ENCODE results near the gene TP53I3. TPM values are rescaled to one million over a fixed set of nuclear protein-coding genes. Genes with fewer than 3 reads are reported as not detected.

Gene TP53I3
- total RNA-seq, 1 donor from 2014 or later: 67.8 TPM

DNA sequence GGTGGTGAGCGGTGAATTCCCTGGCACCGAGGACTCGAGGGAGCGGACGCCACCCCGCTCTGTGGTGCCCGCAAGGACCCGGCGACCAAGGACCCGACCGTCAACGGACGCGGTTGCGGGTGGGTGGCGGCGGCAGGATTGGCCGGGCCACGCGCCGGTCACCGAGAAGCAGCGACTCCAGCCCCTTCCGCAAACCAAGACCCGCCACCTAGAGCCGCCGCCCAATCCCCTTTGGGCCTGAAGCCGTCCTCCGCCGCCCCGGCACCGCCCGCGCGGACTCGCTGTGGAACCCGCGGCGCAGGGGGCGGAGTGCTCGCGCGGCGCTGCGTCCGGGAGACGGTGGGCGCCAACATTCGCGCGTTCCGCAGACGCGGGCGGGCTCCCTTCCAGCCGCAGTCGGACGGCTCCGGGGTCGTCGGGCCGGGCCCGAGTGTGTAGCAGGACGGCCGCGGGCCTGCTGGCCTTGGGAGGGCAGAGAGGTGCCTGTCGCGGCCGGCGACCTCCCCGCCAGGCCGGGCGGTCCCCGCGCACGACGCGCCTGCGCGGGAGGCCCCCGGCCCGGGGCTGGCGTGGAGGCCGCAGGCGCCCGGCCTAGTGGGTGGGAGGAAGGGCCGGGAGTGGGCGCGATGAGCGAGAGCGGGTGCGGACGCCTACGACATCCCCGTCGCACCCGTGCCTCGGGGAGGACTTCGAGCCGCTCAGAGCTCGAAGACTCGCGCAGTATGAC is 38.7 kb upstream of the TP53I3 start, which contains the start of the genes FAM228B and PFN4:
TSS of gene FAM228B (plus strand) at position 275 of the 727 bp plus-strand sequence. CDS start 893 bp downstream, outside the sequence.
TSS of gene PFN4 (minus strand) at position 140 of the 727 bp plus-strand sequence. CDS start 799 bp downstream, outside the sequence.
- peak within 1 kb of the TSS; percentile 97 for H3K27ac Mint-ChIP-seq
- peaks cover 7% of the 10 kb centered on the region for H3K36me3 Mint-ChIP-seq (ENCODE audit: insufficient read depth)
- no peak for TF ChIP-seq CTCF (IDR thresholded peaks at IDR 0.05; ENCODE audit: unreplicated experiment)
- H3K4me1 Mint-ChIP-seq (ENCODE audit: low read depth): peaks cover 10% of the 10 kb centered on the region
- DNase-seq (ENCODE audit: low spot score, unreplicated experiment): peak; percentile 66
- no peaks in the 10 kb centered on the region for H3K27me3 Mint-ChIP-seq
- H3K4me3 Mint-ChIP-seq (ENCODE audit: low read depth): peak within 1 kb of the TSS; percentile 83
- no peaks in the 10 kb centered on the region for H3K9me3 Mint-ChIP-seq (ENCODE audit: low read depth)

DNA sequence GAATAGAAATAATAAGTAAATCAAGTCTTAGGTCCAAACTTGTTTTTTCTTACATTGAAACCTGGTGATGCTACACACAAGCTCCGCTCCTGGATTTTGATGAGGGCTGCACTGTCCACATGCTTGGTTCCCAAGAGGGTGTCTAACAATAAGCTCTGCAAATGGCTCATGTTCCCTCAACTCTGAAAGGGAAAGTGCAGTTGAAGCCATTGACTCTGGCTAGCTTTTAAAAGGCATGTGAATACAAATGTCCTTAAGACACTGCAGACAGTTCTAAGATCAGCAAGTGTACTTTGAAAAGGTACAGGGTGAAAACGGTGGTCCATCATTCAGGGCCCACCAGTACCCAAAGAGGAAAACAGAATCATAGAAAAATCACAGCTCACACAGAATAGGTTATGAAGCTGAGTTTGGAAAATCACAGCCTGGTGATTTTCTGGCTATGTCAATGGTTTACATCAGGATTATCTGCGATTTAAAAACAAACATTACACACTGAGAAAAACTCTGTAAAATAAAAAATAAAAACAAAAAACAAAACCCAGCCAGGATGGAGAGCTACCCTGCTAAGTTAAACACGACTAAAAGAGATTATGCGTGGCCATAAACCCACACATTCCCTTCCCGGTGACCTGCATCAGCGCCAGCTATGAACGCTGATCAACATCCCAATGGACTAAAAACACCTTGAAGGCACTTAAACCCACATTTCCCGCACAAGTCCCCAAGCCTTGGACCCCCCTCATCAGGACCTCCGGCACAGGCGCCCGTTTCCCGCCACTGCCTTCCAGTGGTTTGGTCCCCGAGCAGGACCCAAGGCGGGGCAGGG is 37.9 kb upstream of the TP53I3 start:
- no peak for DNase-seq (ENCODE audit: low spot score, unreplicated experiment)
- TF ChIP-seq CTCF (IDR thresholded peaks at IDR 0.05; ENCODE audit: unreplicated experiment): no peak
- H3K4me1 Mint-ChIP-seq (ENCODE audit: low read depth): peaks cover 11% of the 10 kb centered on the region
- peaks cover 5% of the 10 kb centered on the region for H3K36me3 Mint-ChIP-seq (ENCODE audit: insufficient read depth)
- H3K27ac Mint-ChIP-seq: peak overlapping the region; percentile 91
- H3K27me3 Mint-ChIP-seq: no peaks in the 10 kb centered on the region
- H3K4me3 Mint-ChIP-seq (ENCODE audit: low read depth): peak overlapping the region; percentile 82
- H3K9me3 Mint-ChIP-seq (ENCODE audit: low read depth): no peaks in the 10 kb centered on the region

GRCh38 chr2:24121469-24121868 is 36.8 kb upstream of the TP53I3 start:
- no peaks in the 10 kb centered on the region for H3K27me3 Mint-ChIP-seq
- no peaks in the 10 kb centered on the region for H3K9me3 Mint-ChIP-seq (ENCODE audit: low read depth)
- peaks cover 11% of the 10 kb centered on the region for H3K4me1 Mint-ChIP-seq (ENCODE audit: low read depth)
- no peak for TF ChIP-seq CTCF (IDR thresholded peaks at IDR 0.05; ENCODE audit: unreplicated experiment)
- H3K4me3 Mint-ChIP-seq (ENCODE audit: low read depth): no peak overlapping the region
- H3K27ac Mint-ChIP-seq: no peak overlapping the region
- H3K36me3 Mint-ChIP-seq (ENCODE audit: insufficient read depth): peaks cover 2% of the 10 kb centered on the region
- no peak for DNase-seq (ENCODE audit: low spot score, unreplicated experiment)

DNA sequence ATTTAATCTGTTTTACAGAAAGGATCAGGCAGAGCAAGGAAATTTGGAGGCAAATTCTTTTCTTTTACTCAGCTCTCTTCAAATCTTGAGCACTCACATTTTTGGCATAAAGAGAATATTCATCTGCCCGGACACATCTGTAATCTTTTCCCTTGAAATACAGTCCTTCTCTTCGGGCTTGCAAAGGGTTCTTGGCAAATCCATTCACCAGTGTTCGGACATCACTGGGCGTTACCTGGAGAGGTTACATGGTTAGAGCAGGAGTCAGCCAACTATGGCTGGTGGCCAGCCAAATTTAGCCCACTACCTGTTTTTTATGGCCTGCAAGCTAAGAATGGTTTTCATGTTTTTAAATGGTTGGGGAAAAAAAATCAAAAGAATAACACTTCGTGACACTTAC is 36.4 kb upstream of the TP53I3 start:
- no peak for TF ChIP-seq CTCF (IDR thresholded peaks at IDR 0.05; ENCODE audit: unreplicated experiment)
- Mint-ChIP-seq H3K4me3 (ENCODE audit: low read depth) (no peak overlapping the region), H3K9me3 (ENCODE audit: low read depth) (no peaks in the 10 kb centered on the region), H3K4me1 (ENCODE audit: low read depth) (peaks cover 11% of the 10 kb centered on the region), H3K27ac (no peak overlapping the region), H3K27me3 (no peaks in the 10 kb centered on the region), H3K36me3 (ENCODE audit: insufficient read depth) (peaks cover 2% of the 10 kb centered on the region)
- DNase-seq (ENCODE audit: low spot score, unreplicated experiment): no peak

DNA sequence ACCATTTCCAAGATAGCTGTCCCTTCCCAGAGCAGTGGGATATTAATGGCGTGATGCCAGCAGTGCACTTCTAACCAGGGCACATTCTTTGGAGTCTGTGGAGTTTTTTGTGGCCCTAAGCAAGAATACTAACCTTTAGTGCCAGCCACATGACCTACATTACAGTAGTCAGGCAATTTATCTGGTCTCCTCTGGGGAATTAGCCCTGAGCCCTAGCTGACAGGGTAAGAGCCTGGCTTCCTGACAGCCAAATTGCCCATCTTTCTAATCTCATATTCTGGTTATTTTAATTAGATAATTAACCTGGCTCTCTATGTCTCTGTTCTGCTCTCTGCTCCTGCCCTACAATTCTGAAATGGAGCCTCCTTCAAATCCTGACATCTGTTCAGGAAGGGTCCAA is 33.3 kb upstream of the TP53I3 start:
- no peak for DNase-seq (ENCODE audit: low spot score, unreplicated experiment)
- Mint-ChIP-seq H3K4me3 (ENCODE audit: low read depth) (no peak overlapping the region), H3K9me3 (ENCODE audit: low read depth) (peaks cover 2% of the 10 kb centered on the region), H3K27me3 (no peaks in the 10 kb centered on the region), H3K36me3 (ENCODE audit: insufficient read depth) (peaks cover 4% of the 10 kb centered on the region), H3K4me1 (ENCODE audit: low read depth) (peaks cover 4% of the 10 kb centered on the region), H3K27ac (no peak overlapping the region)
- TF ChIP-seq CTCF (IDR thresholded peaks at IDR 0.05; ENCODE audit: unreplicated experiment): no peak
